Keratinocyte (primary cell): Measurements from ENCODE around the gene NUDT1. TPM values are rescaled to one million over a fixed set of nuclear protein-coding genes. Genes with fewer than 3 reads are reported as not detected.

ENCODE experiments used
- DNase-seq: peaks from one replicate; pipeline ENCODE4 v3.0.0-alpha.2; 2011; ENCODE audit warnings: low read depth, missing footprints, low spot score
- FAIRE-seq: peaks from 2 replicates; lab custom pipeline; 2011; peaks lifted over from hg19 to GRCh38; lab: Jason Lieb, UNC
- H2AFZ ChIP-seq: 2 replicates; pipeline ENCODE4 v1.6.0; 2012; ENCODE audit warnings: low read length, control low read depth, inconsistent platforms; ENCODE audit not compliant: control insufficient read depth
- H3K27ac ChIP-seq: 2 replicates; pipeline ENCODE4 v1.5.1; 2011; ENCODE audit warnings: low read length; ENCODE audit not compliant: control insufficient read depth, insufficient read depth
- H3K27me3 ChIP-seq: 3 replicates; pipeline ENCODE4 v1.6.0; 2011; ENCODE audit warnings: low read length; ENCODE audit not compliant: control insufficient read depth, insufficient read depth; ENCODE audit errors: extremely low read depth
- H3K36me3 ChIP-seq, 2 experiments: 2 replicates in 1 of 2; 3 replicates in 1 of 2; pipeline ENCODE4 v1.5.1; 2011; ENCODE audit warnings: low read length in 2 of 2, mild to moderate bottlenecking in 1 of 2; ENCODE audit not compliant: control insufficient read depth in 2 of 2, insufficient read depth in 2 of 2; ENCODE audit errors: extremely low read depth in 1 of 2
- H3K4me1 ChIP-seq: 3 replicates; pipeline ENCODE4 v1.5.1; 2011; ENCODE audit warnings: low read length; ENCODE audit not compliant: control insufficient read depth, insufficient read depth; ENCODE audit errors: extremely low read depth
- H3K4me2 ChIP-seq: 3 replicates; pipeline ENCODE4 v1.6.0; 2011; ENCODE audit warnings: low read depth, low read length; ENCODE audit not compliant: control insufficient read depth, insufficient read depth; ENCODE audit errors: extremely low read depth
- H3K4me3 ChIP-seq, 3 experiments: fragments of 200-600 bp in 1 of 3; sonication (generic) in 1 of 3; 2 replicates in 2 of 3; 3 replicates in 1 of 3; pipeline ENCODE4 v1.5.1; 2011 to 2016; ENCODE audit warnings: low read length in 3 of 3, mild to moderate bottlenecking in 3 of 3, control low read depth in 2 of 3, inconsistent platforms in 1 of 3, low read depth in 1 of 3, mixed read lengths in 1 of 3, mixed run types in 1 of 3, moderate library complexity in 1 of 3; ENCODE audit not compliant: control insufficient read depth in 2 of 3, insufficient read depth in 2 of 3; ENCODE audit errors: extremely low read depth in 1 of 3
- H3K79me2 ChIP-seq: 2 replicates; pipeline ENCODE4 v1.6.0; 2012; ENCODE audit warnings: low read length; ENCODE audit not compliant: control insufficient read depth, insufficient read depth
- H3K9ac ChIP-seq: 3 replicates; pipeline ENCODE4 v1.6.0; 2011; ENCODE audit warnings: low read length; ENCODE audit not compliant: control insufficient read depth, insufficient read depth; ENCODE audit errors: extremely low read depth
- H3K9me1 ChIP-seq: 3 replicates; pipeline ENCODE4 v1.6.0; 2011; ENCODE audit warnings: low read length; ENCODE audit not compliant: control insufficient read depth, insufficient read depth; ENCODE audit errors: extremely low read depth
- H3K9me3 ChIP-seq: 2 replicates; pipeline ENCODE4 v1.5.1; 2012; ENCODE audit warnings: low read depth, low read length; ENCODE audit not compliant: control insufficient read depth
- H4K20me1 ChIP-seq: 3 replicates; pipeline ENCODE4 v1.6.0; 2011; ENCODE audit warnings: low read length; ENCODE audit not compliant: control insufficient read depth, insufficient read depth; ENCODE audit errors: extremely low read depth
- CTCF ChIP-seq, 3 experiments: IDR thresholded peaks in 1 of 3; conservative IDR thresholded peaks in 1 of 3; optimal IDR thresholded peaks in 1 of 3; 2 replicates in 2 of 3; 3 replicates in 1 of 3; pipeline versions ENCODE3 to v1.5.1; 2011; ENCODE audit warnings: low read length in 3 of 3, mild to moderate bottlenecking in 3 of 3, moderate library complexity in 2 of 3, control low read depth in 1 of 3, inconsistent platforms in 1 of 3; ENCODE audit not compliant: insufficient read depth in 2 of 3; ENCODE audit errors: extremely low read depth in 1 of 3
- EZH2 ChIP-seq: IDR thresholded peaks from one replicate; pipeline ENCODE4 v1.6.1; 2012; ENCODE audit warnings: inconsistent platforms, mild to moderate bottlenecking, low read length, moderate library complexity
- dilution Hi-C: fragments of 300-500 bp; cut with MboI; formaldehyde crosslinking; loops from one replicate; pipeline ENCODE4 v1.7.0; 2020; ENCODE audit warnings: low sequenced_read_pairs; ENCODE audit not compliant: extremely low pct_ligation_motif_present
- polyA plus RNA-seq, 5 experiments: library from polyadenylated mRNA; depleted of rRNA in 3 of 5; stranded (reverse) in 3 of 5; stranded (forward) in 1 of 5; unstranded in 1 of 5; fragments of >200 nt; gene quantifications; 1 replicate in 1 of 5; 2 replicates in 3 of 5; 3 replicates in 1 of 5; pipeline versions ENCODE4 v1.2.1 to v1.2.3, GENCODE V29; 2011 to 2012; ENCODE audit warnings: missing spikeins in 2 of 5, low read depth in 1 of 5, low replicate concordance in 1 of 5

Gene NUDT1
- polyA plus RNA-seq, 1 donor (not counting 4 experiments of a cell fraction or from before 2014, with no cell fraction given): 21.9 TPM

DNA sequence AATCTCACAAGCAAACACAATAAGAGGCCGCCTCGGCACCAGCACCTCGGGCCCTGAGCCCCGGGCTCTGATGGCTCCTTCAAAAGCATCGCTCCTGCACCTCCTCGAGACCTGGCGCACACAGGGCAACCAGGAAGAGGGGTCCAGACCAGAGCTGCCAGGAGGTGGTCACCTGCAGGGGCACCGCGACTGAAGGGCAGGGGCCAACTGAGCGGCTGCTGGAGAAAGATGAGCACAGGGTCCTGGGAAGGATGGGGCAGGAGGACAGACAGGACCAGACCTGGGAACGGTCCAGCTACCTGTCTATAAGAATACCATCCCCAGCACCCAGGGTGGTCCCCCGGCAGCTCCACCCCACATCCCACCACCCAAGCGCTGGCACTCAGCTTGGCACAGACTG lies 30.1 kb upstream of the NUDT1 start:
- FAIRE-seq: no peak
- Histone ChIP-seq H2AFZ (no peak overlapping the region), H3K9me1 (no peaks in the 10 kb centered on the region), H3K9ac (no peak overlapping the region), H3K9me3 (no peaks in the 10 kb centered on the region), H3K4me1 (no peaks in the 10 kb centered on the region), H4K20me1 (peaks cover 2% of the 10 kb centered on the region), H3K79me2 (no peaks in the 10 kb centered on the region), H3K27ac (no peak overlapping the region), H3K27me3 (no peaks in the 10 kb centered on the region), H3K4me2 (no peak overlapping the region), H3K36me3 (peaks cover 32 to 54% of the 10 kb centered on the region in 2 experiments), H3K4me3 (no peak overlapping the region)
- no peak for DNase-seq
- TF ChIP-seq EZH2 (no peak), CTCF (optimal IDR thresholded peaks at IDR 0.05 in 1 of 3, IDR thresholded peaks at IDR 0.05 in 1 of 3, conservative IDR thresholded peaks at IDR 0.05 in 1 of 3; ENCODE audit: extremely low read depth in 1 of 3, insufficient read depth in 2 of 3, low read length in 3 of 3) (no peak)
- dilution Hi-C loops: no loop called here

- H3K4me1 ChIP-seq: no peaks in the 10 kb centered on the region
- no peaks in the 10 kb centered on the region for H3K9me1 ChIP-seq
- no peak for TF ChIP-seq EZH2
- no peak for TF ChIP-seq CTCF (optimal IDR thresholded peaks at IDR 0.05 in 1 of 3, IDR thresholded peaks at IDR 0.05 in 1 of 3, conservative IDR thresholded peaks at IDR 0.05 in 1 of 3; ENCODE audit: extremely low read depth in 1 of 3, insufficient read depth in 2 of 3, low read length in 3 of 3)
- H3K9ac ChIP-seq: no peak overlapping the region
- H4K20me1 ChIP-seq: peaks cover 2% of the 10 kb centered on the region
- FAIRE-seq (no peak), DNase-seq (no peak)
- H2AFZ ChIP-seq: no peak overlapping the region
- no peaks in the 10 kb centered on the region for H3K27me3 ChIP-seq
- H3K9me3 ChIP-seq: no peaks in the 10 kb centered on the region
- no peak overlapping the region for H3K27ac ChIP-seq
- no peak overlapping the region for H3K4me2 ChIP-seq
- dilution Hi-C loops: no loop called here
- peaks cover 32 to 56% of the 10 kb centered on the region in 2 experiments for H3K36me3 ChIP-seq
- H3K79me2 ChIP-seq: no peaks in the 10 kb centered on the region
- no peak overlapping the region for H3K4me3 ChIP-seq
These were observed 29.1 kb upstream of the NUDT1 start for GRCh38 chr7:2212906-2213305.
